Stimulated activated effector memory CD8-positive, alpha-beta T cell treated with anti-CD3 and anti-CD28 coated beads, Interleukin-12 subunit alpha, Interleukin-12 subunit beta, amount 100 ng/mL, for 72 hours (primary cell): Measurements from ENCODE around the gene WEE2.
A peak's percentile ranks its signal among the peaks of the same experiment; 100 is the strongest.
"Not testable (repeated sequence)": the region's sequence is repeated elsewhere in the genome, so short reads cannot be mapped to it uniquely, and the experiment has no call there.

Source experiments
- ATAC-seq: fragments of 150-1000 bp; cut with Tn5 transposase; 2 replicates; pipeline ENCODE4 v1.10.0; 2021
- DNase-seq, 2 donors: peaks; one replicate each; pipeline ENCODE4 v3.0.0; 2021 to 2022; ENCODE audit warnings: low spot score in 2 of 2
- H3K27ac Mint-ChIP-seq: one replicate; pipeline ENCODE4 v1.8.0; 2022; ENCODE audit warnings: mild to moderate bottlenecking, mixed read lengths
- H3K36me3 Mint-ChIP-seq: one replicate; pipeline ENCODE4 v1.8.0; 2022; ENCODE audit warnings: mild to moderate bottlenecking, mixed read lengths
- H3K4me1 Mint-ChIP-seq: one replicate; pipeline ENCODE4 v1.8.0; 2022; ENCODE audit warnings: mixed read lengths
- H3K4me3 Mint-ChIP-seq: one replicate; pipeline ENCODE4 v1.8.0; 2022; ENCODE audit warnings: mild to moderate bottlenecking, mixed read lengths
- H3K9me3 Mint-ChIP-seq: one replicate; pipeline ENCODE4 v1.8.0; 2022; ENCODE audit warnings: mixed read lengths

The WEE2 gene

GRCh38 chr7:141754939-141755338 is 46.8 kb downstream of the WEE2 start:
- Mint-ChIP-seq H3K4me3 (no peak overlapping the region), H3K27ac (no peak overlapping the region), H3K4me1 (peaks cover 6% of the 10 kb centered on the region), H3K9me3 (peaks cover 7% of the 10 kb centered on the region), H3K36me3 (peaks cover 91% of the 10 kb centered on the region)
- DNase-seq (no peak), ATAC-seq (no peak)

GRCh38 chr7:141763797-141764196 is 55.6 kb downstream of the WEE2 start, which contains the start of gene TAS2R3:
Gene TAS2R3 (plus strand): TSS chr7:141764097. CDS start chr7:141764159, 62 bp downstream.
- ATAC-seq: no peak
- Mint-ChIP-seq H3K36me3 (peaks cover 33% of the 10 kb centered on the region), H3K4me3 (no peak within 1 kb of the TSS), H3K27ac (peak within 1 kb of the TSS; percentile 30), H3K9me3 (no peaks in the 10 kb centered on the region), H3K4me1 (no peaks in the 10 kb centered on the region)
- DNase-seq: no peak

GRCh38 chr7:141770083-141770583 is 62.0 kb downstream of the WEE2 start:
- DNase-seq, H3K27ac Mint-ChIP-seq, H3K4me3 Mint-ChIP-seq, H3K9me3 Mint-ChIP-seq, H3K36me3 Mint-ChIP-seq, ATAC-seq: not testable (repeated sequence)
- H3K4me1 Mint-ChIP-seq: peaks cover 11% of the 10 kb centered on the region

- no peaks in the 10 kb centered on the region for H3K9me3 Mint-ChIP-seq
- no peak within 1 kb of the TSS for H3K27ac Mint-ChIP-seq
- peaks cover 17% of the 10 kb centered on the region for H3K4me1 Mint-ChIP-seq
- no peak within 1 kb of the TSS for H3K4me3 Mint-ChIP-seq
- DNase-seq (no peak), ATAC-seq (no peak)
- H3K36me3 Mint-ChIP-seq: peaks cover 27% of the 10 kb centered on the region
Measured at GRCh38 chr7:141776374-141776773, 68.2 kb downstream of the WEE2 start, which contains the start of gene TAS2R4. Gene TAS2R4 (plus strand): TSS chr7:141776674. CDS start chr7:141778489, 1,815 bp downstream.
